H1 (cell line): ENCODE data around the gene CASP9. TPM values are rescaled to one million over a fixed set of nuclear protein-coding genes. Genes with fewer than 3 reads are reported as not detected.

Experiments
- CTCF ChIA-PET: fragments of 300-600 bp; sonication (Branson Sonifier 250); formaldehyde crosslinking; loops from one replicate; lab custom pipeline; 2021; ENCODE audit not compliant: partially characterized antibody; lab: Charles Lee
- POLR2A ChIA-PET: fragments of 300-600 bp; sonication (Branson Sonifier 250); formaldehyde crosslinking; loops from one replicate; lab custom pipeline; 2021; ENCODE audit warnings: inconsistent platforms; ENCODE audit not compliant: partially characterized antibody; lab: Charles Lee
- DNase-seq, 2 experiments: peaks; one replicate each; pipeline versions ENCODE4 v3.0.0 to v3.0.0-alpha.2; 2010 to 2022; ENCODE audit warnings: low spot score in 2 of 2, low read depth in 1 of 2, mixed read lengths in 1 of 2
- FAIRE-seq: peaks from 2 replicates; lab custom pipeline; 2011; peaks lifted over from hg19 to GRCh38; lab: Jason Lieb, UNC
- H2AFZ ChIP-seq: 2 replicates; pipeline ENCODE4 v1.8.1; 2012; ENCODE audit warnings: low read length, inconsistent platforms
- H2AK5ac ChIP-seq: 2 replicates; pipeline ENCODE4 v1.6.1; 2013; ENCODE audit warnings: low read depth, low read length
- H2BK120ac ChIP-seq: replicated peaks from 2 replicates; pipeline ENCODE3; 2013; ENCODE audit warnings: low read depth, low read length, inconsistent platforms
- H2BK12ac ChIP-seq: 2 replicates; pipeline ENCODE4 v1.6.1; 2013; ENCODE audit warnings: low read depth, low read length
- H2BK15ac ChIP-seq: 2 replicates; pipeline ENCODE4 v1.6.1; 2013; ENCODE audit warnings: low read length
- H2BK20ac ChIP-seq: 2 replicates; pipeline ENCODE4 v1.6.1; 2013; ENCODE audit warnings: low read length
- H2BK5ac ChIP-seq: 2 replicates; pipeline ENCODE4 v1.6.1; 2013; ENCODE audit warnings: low read depth, low read length
- H3K14ac ChIP-seq: 2 replicates; pipeline ENCODE4 v1.6.1; 2013; ENCODE audit warnings: inconsistent platforms; ENCODE audit not compliant: insufficient read length
- H3K18ac ChIP-seq: 2 replicates; pipeline ENCODE4 v1.6.1; 2013; ENCODE audit warnings: low read length; ENCODE audit errors: extremely low read depth
- H3K23ac ChIP-seq: 2 replicates; pipeline ENCODE4 v1.6.1; 2013; ENCODE audit warnings: inconsistent platforms; ENCODE audit not compliant: insufficient read length
- H3K23me2 ChIP-seq: 2 replicates; pipeline ENCODE4 v1.6.1; 2013; ENCODE audit warnings: low read depth, low read length
- H3K27ac ChIP-seq: 2 replicates; pipeline ENCODE4 v1.6.1; 2011; ENCODE audit warnings: low read depth, low read length, inconsistent platforms
- H3K27me3 ChIP-seq, 4 experiments: replicated peaks in 1 of 4; 1 replicate in 1 of 4; 2 replicates in 3 of 4; pipeline versions ENCODE4 v1.6.1 to v1.8.1; 2011 to 2013; ENCODE audit warnings: low read length in 3 of 4, mild to moderate bottlenecking in 3 of 4, inconsistent platforms in 2 of 4, mixed read lengths in 2 of 4, moderate library complexity in 1 of 4; ENCODE audit not compliant: control insufficient read depth in 3 of 4, insufficient read depth in 3 of 4; ENCODE audit errors: extremely low read depth in 1 of 4
- H3K36me3 ChIP-seq, 4 experiments: 2 replicates each; pipeline versions ENCODE4 v1.6.1 to v1.8.1; 2011 to 2013; ENCODE audit warnings: mild to moderate bottlenecking in 4 of 4, low read length in 3 of 4, moderate library complexity in 2 of 4, control low read depth in 1 of 4, inconsistent platforms in 1 of 4; ENCODE audit not compliant: insufficient read depth in 4 of 4, control insufficient read depth in 2 of 4
- H3K4ac ChIP-seq: replicated peaks from 2 replicates; pipeline ENCODE3; 2013; ENCODE audit warnings: low read length, low read depth, mixed read lengths, inconsistent platforms; ENCODE audit not compliant: insufficient read length
- H3K4me1 ChIP-seq, 4 experiments: replicated peaks in 1 of 4; 1 replicate in 1 of 4; 2 replicates in 3 of 4; pipeline versions ENCODE4 v1.6.1 to v1.8.1; 2011 to 2013; ENCODE audit warnings: low read length in 3 of 4, inconsistent platforms in 2 of 4, mixed read lengths in 1 of 4; ENCODE audit not compliant: insufficient read depth in 4 of 4, control insufficient read depth in 3 of 4
- H3K4me2 ChIP-seq, 2 experiments: 2 replicates each; pipeline versions ENCODE4 v1.6.1 to v1.8.1; 2011 to 2013; ENCODE audit warnings: low read depth in 2 of 2, low read length in 2 of 2, control low read depth in 1 of 2, inconsistent platforms in 1 of 2, mild to moderate bottlenecking in 1 of 2; ENCODE audit not compliant: insufficient read depth in 1 of 2
- H3K4me3 ChIP-seq, 4 experiments: fragments of 200-600, 300-600 bp in 1 of 4; sonication (generic), shearing (Covaris generic), sonication (Bioruptor Twin) in 1 of 4; 2 replicates each; pipeline versions ENCODE4 v1.5.1 to v1.8.1; 2011 to 2016; ENCODE audit warnings: low read length in 4 of 4, low read depth in 3 of 4, control low read depth in 2 of 4, inconsistent platforms in 2 of 4, mild to moderate bottlenecking in 2 of 4, mixed read lengths in 1 of 4, moderate library complexity in 1 of 4; ENCODE audit not compliant: insufficient read depth in 2 of 4; ENCODE audit errors: extremely low read depth in 1 of 4
- H3K56ac ChIP-seq: replicated peaks from 2 replicates; pipeline ENCODE3; 2013; ENCODE audit warnings: low read depth, mild to moderate bottlenecking, mixed read lengths, low read length, inconsistent platforms; ENCODE audit not compliant: insufficient read length
- H3K79me1 ChIP-seq: 2 replicates; pipeline ENCODE4 v1.6.1; 2013; ENCODE audit warnings: low read depth, low read length, control low read depth
- H3K79me2 ChIP-seq, 2 experiments: 2 replicates each; pipeline versions ENCODE4 v1.6.1 to v1.8.1; 2012 to 2013; ENCODE audit warnings: low read length in 2 of 2, mild to moderate bottlenecking in 2 of 2, inconsistent platforms in 1 of 2; ENCODE audit not compliant: insufficient read depth in 2 of 2, control insufficient read depth in 1 of 2
- H3K9ac ChIP-seq, 4 experiments: replicated peaks in 1 of 4; 1 replicate in 1 of 4; 2 replicates in 3 of 4; pipeline versions ENCODE4 v1.6.1 to v1.8.1; 2011 to 2013; ENCODE audit warnings: low read depth in 3 of 4, low read length in 3 of 4, control low read depth in 2 of 4, mild to moderate bottlenecking in 2 of 4, moderate library complexity in 2 of 4, inconsistent platforms in 1 of 4; ENCODE audit errors: extremely low read depth in 1 of 4
- H3K9me3 ChIP-seq, 2 experiments: 2 replicates each; pipeline versions ENCODE4 v1.6.1 to v1.8.1; 2012 to 2013; ENCODE audit warnings: mild to moderate bottlenecking in 2 of 2, moderate library complexity in 2 of 2, control low read depth in 1 of 2, inconsistent platforms in 1 of 2, low read depth in 1 of 2, low read length in 1 of 2, mixed read lengths in 1 of 2; ENCODE audit not compliant: insufficient read depth in 2 of 2
- H4K20me1 ChIP-seq, 2 experiments: replicated peaks in 1 of 2; 2 replicates each; pipeline versions ENCODE3 to v1.8.1; 2011 to 2013; ENCODE audit warnings: inconsistent platforms in 2 of 2, low read length in 2 of 2, mild to moderate bottlenecking in 1 of 2; ENCODE audit not compliant: insufficient read depth in 2 of 2, control insufficient read depth in 1 of 2
- H4K5ac ChIP-seq: 2 replicates; pipeline ENCODE4 v1.6.1; 2013; ENCODE audit warnings: low read length, low read depth, mixed read lengths, inconsistent platforms; ENCODE audit not compliant: insufficient read length
- H4K8ac ChIP-seq: 2 replicates; pipeline ENCODE4 v1.8.0; 2013; ENCODE audit warnings: mild to moderate bottlenecking, moderate library complexity, low read length, inconsistent platforms; ENCODE audit not compliant: insufficient read depth; ENCODE audit errors: extremely low read depth
- H4K91ac ChIP-seq: replicated peaks from 2 replicates; pipeline ENCODE3; 2013; ENCODE audit warnings: low read length, mixed read lengths, inconsistent platforms; ENCODE audit not compliant: insufficient read length
- polyA plus RNA-seq, 7 experiments: library from polyadenylated mRNA; depleted of rRNA in 3 of 7; stranded (reverse) in 5 of 7; unstranded in 2 of 7; fragments of >200 nt in 5 of 7; fragments of 200-250 nt in 2 of 7; gene quantifications; 1 replicate in 5 of 7; 2 replicates in 1 of 7; 4 replicates in 1 of 7; pipeline versions ENCODE4 v1.2.1 to v1.2.3, GENCODE V29; 2011 to 2013; ENCODE audit warnings: missing spikeins in 2 of 7, mixed read lengths in 2 of 7
- total RNA-seq: library from RNA; stranded (reverse); fragmentation: NEBNext Ultra II Directional; extraction: Animal tissue kit (Norgen Biotek cat#: 25700); gene quantifications from 2 replicates; pipeline ENCODE4 v1.2.1, GENCODE V29; 2021
- TF ChIP-seq, protein P1 (sequence below): fragments of 300-600 bp; sonication (generic); IDR thresholded peaks from 2 replicates; pipeline ENCODE4 v1.7.1; 2012; ENCODE audit warnings: low read length, moderate library complexity, mild to moderate bottlenecking, inconsistent platforms; ENCODE audit not compliant: insufficient replicate concordance

Gene CASP9
- total and polyA plus RNA-seq, 2 of the 8 experiments (the other 6 are each of a cell fraction or from before 2014, with no cell fraction given) = 14.8 to 36.3 TPM

GRCh38 chr1:15571266-15571665 lies 47.3 kb upstream of the CASP9 start:
- no peak for DNase-seq
- no peaks in the 10 kb centered on the region for H3K79me2 ChIP-seq
- no peaks in the 10 kb centered on the region for H3K4me1 ChIP-seq
- no peak overlapping the region for H3K18ac ChIP-seq
- no peaks in the 10 kb centered on the region for H3K27me3 ChIP-seq
- H2BK15ac ChIP-seq = no peak overlapping the region
- no peak overlapping the region for H2BK20ac ChIP-seq
- no peaks in the 10 kb centered on the region for H3K9me3 ChIP-seq
- no peak overlapping the region for H3K9ac ChIP-seq
- no peak overlapping the region for H2BK120ac ChIP-seq
- peaks cover 0 to 2% of the 10 kb centered on the region in 2 experiments for H4K20me1 ChIP-seq
- H3K23me2 ChIP-seq = no peaks in the 10 kb centered on the region
- H2BK5ac ChIP-seq = no peak overlapping the region
- no peak overlapping the region for H3K4me3 ChIP-seq
- H4K8ac ChIP-seq = no peak overlapping the region
- H3K56ac ChIP-seq = no peak overlapping the region
- POLR2A ChIA-PET = interaction anchor here (4.3 kb wide), 1 partner anchor 10 kb away, joined by 23 read pairs; no protein-coding TSS in a partner anchor
- CTCF ChIA-PET = interaction anchor here (0.6 kb wide), 1 partner anchor 65 kb away, joined by 3 read pairs; no protein-coding TSS in a partner anchor
- H3K27ac ChIP-seq = no peak overlapping the region
- H3K36me3 ChIP-seq = peaks cover 8 to 39% (median 23%) of the 10 kb centered on the region in 4 experiments
- H4K5ac ChIP-seq = no peak overlapping the region
- no peak overlapping the region for H2AFZ ChIP-seq
- H3K79me1 ChIP-seq = no peaks in the 10 kb centered on the region
- no peak overlapping the region for H3K14ac ChIP-seq
- no peak for FAIRE-seq
- H3K4ac ChIP-seq = no peak overlapping the region
- H4K91ac ChIP-seq = no peak overlapping the region
- no peak overlapping the region for H3K23ac ChIP-seq
- H3K4me2 ChIP-seq = no peak overlapping the region
- H2BK12ac ChIP-seq = no peak overlapping the region
- no peak overlapping the region for H2AK5ac ChIP-seq
- TF ChIP-seq, protein P1, sequence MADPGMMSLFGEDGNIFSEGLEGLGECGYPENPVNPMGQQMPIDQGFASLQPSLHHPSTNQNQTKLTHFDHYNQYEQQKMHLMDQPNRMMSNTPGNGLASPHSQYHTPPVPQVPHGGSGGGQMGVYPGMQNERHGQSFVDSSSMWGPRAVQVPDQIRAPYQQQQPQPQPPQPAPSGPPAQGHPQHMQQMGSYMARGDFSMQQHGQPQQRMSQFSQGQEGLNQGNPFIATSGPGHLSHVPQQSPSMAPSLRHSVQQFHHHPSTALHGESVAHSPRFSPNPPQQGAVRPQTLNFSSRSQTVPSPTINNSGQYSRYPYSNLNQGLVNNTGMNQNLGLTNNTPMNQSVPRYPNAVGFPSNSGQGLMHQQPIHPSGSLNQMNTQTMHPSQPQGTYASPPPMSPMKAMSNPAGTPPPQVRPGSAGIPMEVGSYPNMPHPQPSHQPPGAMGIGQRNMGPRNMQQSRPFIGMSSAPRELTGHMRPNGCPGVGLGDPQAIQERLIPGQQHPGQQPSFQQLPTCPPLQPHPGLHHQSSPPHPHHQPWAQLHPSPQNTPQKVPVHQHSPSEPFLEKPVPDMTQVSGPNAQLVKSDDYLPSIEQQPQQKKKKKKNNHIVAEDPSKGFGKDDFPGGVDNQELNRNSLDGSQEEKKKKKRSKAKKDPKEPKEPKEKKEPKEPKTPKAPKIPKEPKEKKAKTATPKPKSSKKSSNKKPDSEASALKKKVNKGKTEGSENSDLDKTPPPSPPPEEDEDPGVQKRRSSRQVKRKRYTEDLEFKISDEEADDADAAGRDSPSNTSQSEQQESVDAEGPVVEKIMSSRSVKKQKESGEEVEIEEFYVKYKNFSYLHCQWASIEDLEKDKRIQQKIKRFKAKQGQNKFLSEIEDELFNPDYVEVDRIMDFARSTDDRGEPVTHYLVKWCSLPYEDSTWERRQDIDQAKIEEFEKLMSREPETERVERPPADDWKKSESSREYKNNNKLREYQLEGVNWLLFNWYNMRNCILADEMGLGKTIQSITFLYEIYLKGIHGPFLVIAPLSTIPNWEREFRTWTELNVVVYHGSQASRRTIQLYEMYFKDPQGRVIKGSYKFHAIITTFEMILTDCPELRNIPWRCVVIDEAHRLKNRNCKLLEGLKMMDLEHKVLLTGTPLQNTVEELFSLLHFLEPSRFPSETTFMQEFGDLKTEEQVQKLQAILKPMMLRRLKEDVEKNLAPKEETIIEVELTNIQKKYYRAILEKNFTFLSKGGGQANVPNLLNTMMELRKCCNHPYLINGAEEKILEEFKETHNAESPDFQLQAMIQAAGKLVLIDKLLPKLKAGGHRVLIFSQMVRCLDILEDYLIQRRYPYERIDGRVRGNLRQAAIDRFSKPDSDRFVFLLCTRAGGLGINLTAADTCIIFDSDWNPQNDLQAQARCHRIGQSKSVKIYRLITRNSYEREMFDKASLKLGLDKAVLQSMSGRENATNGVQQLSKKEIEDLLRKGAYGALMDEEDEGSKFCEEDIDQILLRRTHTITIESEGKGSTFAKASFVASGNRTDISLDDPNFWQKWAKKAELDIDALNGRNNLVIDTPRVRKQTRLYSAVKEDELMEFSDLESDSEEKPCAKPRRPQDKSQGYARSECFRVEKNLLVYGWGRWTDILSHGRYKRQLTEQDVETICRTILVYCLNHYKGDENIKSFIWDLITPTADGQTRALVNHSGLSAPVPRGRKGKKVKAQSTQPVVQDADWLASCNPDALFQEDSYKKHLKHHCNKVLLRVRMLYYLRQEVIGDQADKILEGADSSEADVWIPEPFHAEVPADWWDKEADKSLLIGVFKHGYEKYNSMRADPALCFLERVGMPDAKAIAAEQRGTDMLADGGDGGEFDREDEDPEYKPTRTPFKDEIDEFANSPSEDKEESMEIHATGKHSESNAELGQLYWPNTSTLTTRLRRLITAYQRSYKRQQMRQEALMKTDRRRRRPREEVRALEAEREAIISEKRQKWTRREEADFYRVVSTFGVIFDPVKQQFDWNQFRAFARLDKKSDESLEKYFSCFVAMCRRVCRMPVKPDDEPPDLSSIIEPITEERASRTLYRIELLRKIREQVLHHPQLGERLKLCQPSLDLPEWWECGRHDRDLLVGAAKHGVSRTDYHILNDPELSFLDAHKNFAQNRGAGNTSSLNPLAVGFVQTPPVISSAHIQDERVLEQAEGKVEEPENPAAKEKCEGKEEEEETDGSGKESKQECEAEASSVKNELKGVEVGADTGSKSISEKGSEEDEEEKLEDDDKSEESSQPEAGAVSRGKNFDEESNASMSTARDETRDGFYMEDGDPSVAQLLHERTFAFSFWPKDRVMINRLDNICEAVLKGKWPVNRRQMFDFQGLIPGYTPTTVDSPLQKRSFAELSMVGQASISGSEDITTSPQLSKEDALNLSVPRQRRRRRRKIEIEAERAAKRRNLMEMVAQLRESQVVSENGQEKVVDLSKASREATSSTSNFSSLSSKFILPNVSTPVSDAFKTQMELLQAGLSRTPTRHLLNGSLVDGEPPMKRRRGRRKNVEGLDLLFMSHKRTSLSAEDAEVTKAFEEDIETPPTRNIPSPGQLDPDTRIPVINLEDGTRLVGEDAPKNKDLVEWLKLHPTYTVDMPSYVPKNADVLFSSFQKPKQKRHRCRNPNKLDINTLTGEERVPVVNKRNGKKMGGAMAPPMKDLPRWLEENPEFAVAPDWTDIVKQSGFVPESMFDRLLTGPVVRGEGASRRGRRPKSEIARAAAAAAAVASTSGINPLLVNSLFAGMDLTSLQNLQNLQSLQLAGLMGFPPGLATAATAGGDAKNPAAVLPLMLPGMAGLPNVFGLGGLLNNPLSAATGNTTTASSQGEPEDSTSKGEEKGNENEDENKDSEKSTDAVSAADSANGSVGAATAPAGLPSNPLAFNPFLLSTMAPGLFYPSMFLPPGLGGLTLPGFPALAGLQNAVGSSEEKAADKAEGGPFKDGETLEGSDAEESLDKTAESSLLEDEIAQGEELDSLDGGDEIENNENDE = no peak
